DOHH2 (cell line): ENCODE measurements around the gene NMT2.

Source experiments
- H3F3A ChIP-seq: fragments of 200-600 bp; sonication (generic), shearing (Covaris generic); 2 replicates; pipeline ENCODE4 v1.6.0; 2016; ENCODE audit warnings: antibody characterized with exemption, mild to moderate bottlenecking; ENCODE audit not compliant: control insufficient read depth, insufficient read depth
- H3K27ac ChIP-seq: fragments of 200-600 bp; sonication (generic); 2 replicates; pipeline ENCODE4 v1.5.1; 2014; ENCODE audit warnings: low read depth, mild to moderate bottlenecking, low read length, moderate library complexity
- H3K27me3 ChIP-seq: fragments of 200-600 bp; sonication (generic); 2 replicates; pipeline ENCODE4 v1.6.1; 2014; ENCODE audit warnings: mild to moderate bottlenecking, low read length, mixed read lengths; ENCODE audit not compliant: control insufficient read depth
- H3K36me3 ChIP-seq: fragments of 200-600 bp; sonication (generic); 2 replicates; pipeline ENCODE4 v1.6.1; 2014; ENCODE audit warnings: mild to moderate bottlenecking, low read length, moderate library complexity, mixed read lengths; ENCODE audit not compliant: control insufficient read depth
- H3K4me1 ChIP-seq: fragments of 200-600 bp; sonication (generic); 2 replicates; pipeline ENCODE4 v1.6.1; 2014; ENCODE audit warnings: mild to moderate bottlenecking, low read length, mixed read lengths; ENCODE audit not compliant: control insufficient read depth
- H3K4me2 ChIP-seq: fragments of 200-600 bp; sonication (generic); 2 replicates; pipeline ENCODE4 v1.6.0; 2014; ENCODE audit warnings: mild to moderate bottlenecking, low read length, moderate library complexity
- H3K4me3 ChIP-seq: fragments of 200-600 bp; sonication (generic); 2 replicates; pipeline ENCODE4 v1.5.1; 2014; ENCODE audit warnings: mild to moderate bottlenecking, low read length, mixed read lengths
- H3K79me2 ChIP-seq: fragments of 200-600 bp; sonication (generic); 2 replicates; pipeline ENCODE4 v1.6.1; 2014; ENCODE audit warnings: mild to moderate bottlenecking, low read length, mixed read lengths; ENCODE audit not compliant: control insufficient read depth
- H3K9me2 ChIP-seq: fragments of 200-600 bp; sonication (generic); replicated peaks from 2 replicates; pipeline ENCODE4 v1.6.1; 2014; ENCODE audit warnings: mild to moderate bottlenecking, low read length, mixed read lengths; ENCODE audit not compliant: control insufficient read depth
- H3K9me3 ChIP-seq: fragments of 200-600 bp; sonication (generic); 2 replicates; pipeline ENCODE4 v1.6.1; 2014; ENCODE audit warnings: antibody characterized with exemption, low read length, mixed read lengths; ENCODE audit not compliant: control insufficient read depth, insufficient read depth
- H4K20me1 ChIP-seq: fragments of 200-600 bp; sonication (generic); 2 replicates; pipeline ENCODE4 v1.6.0; 2014; ENCODE audit warnings: low read depth, mild to moderate bottlenecking, antibody characterized with exemption, low read length, moderate library complexity; ENCODE audit not compliant: control insufficient read depth, insufficient read depth
- CTCF ChIP-seq: fragments of 200-600 bp; sonication (generic); IDR thresholded peaks from one replicate; pipeline ENCODE4 v1.5.1; 2014; ENCODE audit warnings: antibody characterized with exemption, mild to moderate bottlenecking, low read depth, low read length; ENCODE audit not compliant: poor library complexity, severe bottlenecking
- EZH2phosphoT487 ChIP-seq: fragments of 200-600 bp; sonication (generic); IDR thresholded peaks from 2 replicates; pipeline ENCODE4 v1.6.1; 2017; ENCODE audit warnings: borderline replicate concordance, mild to moderate bottlenecking, antibody characterized with exemption, low read length, moderate library complexity, mixed read lengths

NMT2 gene

DNA sequence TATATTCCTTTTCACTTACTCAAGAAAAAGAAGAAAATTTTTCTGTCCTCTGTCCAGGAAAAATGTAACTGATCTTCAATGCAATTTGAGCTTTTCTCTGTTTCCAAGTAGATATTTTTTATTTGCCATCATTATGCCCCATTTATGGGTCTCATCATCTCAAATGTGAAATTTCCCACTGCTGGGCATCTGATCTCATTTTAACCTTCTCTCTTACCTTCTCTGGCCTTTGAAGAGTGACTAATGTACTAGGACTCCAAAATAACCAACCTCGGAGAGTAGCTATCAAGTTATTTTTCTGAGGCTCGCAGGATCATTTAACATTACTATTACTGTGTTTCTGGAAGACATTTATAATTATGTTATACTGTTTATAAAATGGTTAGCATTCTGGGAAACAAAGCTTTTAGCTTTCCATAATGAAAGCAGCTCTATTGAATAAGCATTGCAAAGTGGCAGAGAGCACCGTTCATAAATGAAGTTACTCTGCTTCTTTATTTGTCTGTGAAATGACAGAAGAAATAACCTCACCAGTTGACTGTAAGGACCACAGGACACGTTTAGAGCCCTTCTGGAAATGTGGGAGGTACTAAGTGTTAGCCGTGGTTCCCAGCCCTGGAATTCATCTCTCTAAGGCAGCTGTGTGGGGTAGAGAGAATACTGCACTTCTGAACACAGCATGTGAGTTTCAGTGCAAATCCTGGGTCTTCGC, 33.3 kb upstream of the NMT2 start:
- no peaks in the 10 kb centered on the region for H3K4me1 ChIP-seq
- no peaks in the 10 kb centered on the region for H3K9me3 ChIP-seq
- TF ChIP-seq CTCF (no peak), EZH2phosphoT487 (no peak)
- H3K4me3 ChIP-seq = no peak overlapping the region
- H3K79me2 ChIP-seq = no peaks in the 10 kb centered on the region
- no peaks in the 10 kb centered on the region for H3K27me3 ChIP-seq
- no peaks in the 10 kb centered on the region for H3K9me2 ChIP-seq
- H3F3A ChIP-seq = no peaks in the 10 kb centered on the region
- no peaks in the 10 kb centered on the region for H3K36me3 ChIP-seq
- H3K4me2 ChIP-seq = no peak overlapping the region
- no peaks in the 10 kb centered on the region for H4K20me1 ChIP-seq
- H3K27ac ChIP-seq = no peak overlapping the region

- H3K79me2 ChIP-seq = no peaks in the 10 kb centered on the region
- H3K4me2 ChIP-seq = no peak overlapping the region
- no peaks in the 10 kb centered on the region for H4K20me1 ChIP-seq
- no peaks in the 10 kb centered on the region for H3K9me3 ChIP-seq
- no peak overlapping the region for H3K4me3 ChIP-seq
- TF ChIP-seq EZH2phosphoT487 (no peak), CTCF (no peak)
- no peaks in the 10 kb centered on the region for H3K4me1 ChIP-seq
- no peak overlapping the region for H3K27ac ChIP-seq
- no peaks in the 10 kb centered on the region for H3K36me3 ChIP-seq
- no peaks in the 10 kb centered on the region for H3K9me2 ChIP-seq
- H3K27me3 ChIP-seq = no peaks in the 10 kb centered on the region
- no peaks in the 10 kb centered on the region for H3F3A ChIP-seq
These were observed 32.1 kb upstream of the NMT2 start for GRCh38 chr10:15200626-15201025.

- Histone ChIP-seq H3K9me2 (no peaks in the 10 kb centered on the region), H3K4me1 (no peaks in the 10 kb centered on the region), H3K9me3 (no peaks in the 10 kb centered on the region), H3K27me3 (no peaks in the 10 kb centered on the region), H3K27ac (no peak overlapping the region), H3K4me3 (no peak overlapping the region), H3K4me2 (no peak overlapping the region), H4K20me1 (no peaks in the 10 kb centered on the region), H3F3A (no peaks in the 10 kb centered on the region), H3K36me3 (no peaks in the 10 kb centered on the region), H3K79me2 (no peaks in the 10 kb centered on the region)
- no peak for TF ChIP-seq EZH2phosphoT487
- no peak for TF ChIP-seq CTCF
These were observed 29.4 kb upstream of the NMT2 start for GRCh38 chr10:15197911-15198310.
